ENCODE measurements around the gene NACC2. TPM values are rescaled to one million over a fixed set of nuclear protein-coding genes. Genes with fewer than 3 reads are reported as not detected.

NACC2 gene
- total and polyA plus RNA-seq, 10 of the 15 experiments (the other 5 are each of a cell fraction or from before 2014, with no cell fraction given), result 0.66 to 14.7 (median 3.5) TPM

- Histone ChIP-seq H3K27me3 (replicated peaks in 1 of 2; ENCODE audit: control insufficient read depth in 2 of 2, insufficient read depth in 2 of 2, low read length in 1 of 2) (peaks cover 0 to 4% of the 10 kb centered on the region in 2 experiments; a peak in 2 of 4 replicates), H3K36me3 (ENCODE audit: control insufficient read depth in 2 of 2, insufficient read depth in 2 of 2, low read length in 1 of 2) (no peaks in the 10 kb centered on the region), H2AFZ (ENCODE audit: control insufficient read depth, low read depth, low read length) (no peak overlapping the region), H3K27ac (ENCODE audit: control insufficient read depth, insufficient read depth) (no peak overlapping the region), H3K4me1 (ENCODE audit: control insufficient read depth, insufficient read depth, low read length) (no peaks in the 10 kb centered on the region), H3K79me2 (ENCODE audit: control insufficient read depth, insufficient read depth, low read length) (no peaks in the 10 kb centered on the region), H4K20me1 (ENCODE audit: control insufficient read depth, insufficient read depth) (no peaks in the 10 kb centered on the region), H3K9ac (ENCODE audit: control insufficient read depth, insufficient read depth, low read length) (no peak overlapping the region), H3K9me3 (replicated peaks; ENCODE audit: control insufficient read depth, insufficient read depth, low read length) (no peaks in the 10 kb centered on the region), H3K4me2 (ENCODE audit: control insufficient read depth, insufficient read depth) (no peak overlapping the region), H3K4me3 (no peak overlapping the region)
- in situ Hi-C loops (cut with MboI), result no loop called here
- 21% methylated on average over 18 of the region's 18 CpGs for WGBS (ENCODE audit: insufficient coverage, insufficient replicate concordance, low lambda C conversion rate, missing lambda C conversion rate)
- ChIA-PET SMC1A (ENCODE audit: uncharacterized antibody, unreplicated experiment) (no interaction called here), RAD21 (ENCODE audit: unreplicated experiment) (no interaction called here), CTCF (no interaction called here), POLR2A (no interaction called here)
- intact Hi-C loops (cut with micrococcal nuclease; ENCODE audit: unreplicated experiment), result no loop called here
- no TSS peak for BruUV-seq (replicated peaks)
- DNase-seq (ENCODE audit: low read depth, low spot score), result no peak
- FAIRE-seq, result no peak
- no peak for TF ChIP-seq PKNOX1 (IDR thresholded peaks at IDR 0.05)
- no peak for TF ChIP-seq FOS (IDR thresholded peaks at IDR 0.05; ENCODE audit: borderline replicate concordance, extremely low read depth, insufficient read length)
- TF ChIP-seq KAT2A (conservative IDR thresholded peaks at IDR 0.05; ENCODE audit: control insufficient read depth, low read depth, low read length), result no peak
- no peak for TF ChIP-seq TCF12 (IDR thresholded peaks at IDR 0.05; ENCODE audit: low read depth, low read length)
- TF ChIP-seq EED (IDR thresholded peaks at IDR 0.05; ENCODE audit: low read depth), result no peak
- TF ChIP-seq, protein P1, sequence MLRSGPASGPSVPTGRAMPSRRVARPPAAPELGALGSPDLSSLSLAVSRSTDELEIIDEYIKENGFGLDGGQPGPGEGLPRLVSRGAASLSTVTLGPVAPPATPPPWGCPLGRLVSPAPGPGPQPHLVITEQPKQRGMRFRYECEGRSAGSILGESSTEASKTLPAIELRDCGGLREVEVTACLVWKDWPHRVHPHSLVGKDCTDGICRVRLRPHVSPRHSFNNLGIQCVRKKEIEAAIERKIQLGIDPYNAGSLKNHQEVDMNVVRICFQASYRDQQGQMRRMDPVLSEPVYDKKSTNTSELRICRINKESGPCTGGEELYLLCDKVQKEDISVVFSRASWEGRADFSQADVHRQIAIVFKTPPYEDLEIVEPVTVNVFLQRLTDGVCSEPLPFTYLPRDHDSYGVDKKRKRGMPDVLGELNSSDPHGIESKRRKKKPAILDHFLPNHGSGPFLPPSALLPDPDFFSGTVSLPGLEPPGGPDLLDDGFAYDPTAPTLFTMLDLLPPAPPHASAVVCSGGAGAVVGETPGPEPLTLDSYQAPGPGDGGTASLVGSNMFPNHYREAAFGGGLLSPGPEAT (IDR thresholded peaks at IDR 0.05; ENCODE audit: low read depth), result no peak
- no peak for TF ChIP-seq PAX8 (IDR thresholded peaks at IDR 0.05)
- TF ChIP-seq RB1 (IDR thresholded peaks at IDR 0.05; ENCODE audit: borderline replicate concordance), result no peak
- TF ChIP-seq, protein P2, sequence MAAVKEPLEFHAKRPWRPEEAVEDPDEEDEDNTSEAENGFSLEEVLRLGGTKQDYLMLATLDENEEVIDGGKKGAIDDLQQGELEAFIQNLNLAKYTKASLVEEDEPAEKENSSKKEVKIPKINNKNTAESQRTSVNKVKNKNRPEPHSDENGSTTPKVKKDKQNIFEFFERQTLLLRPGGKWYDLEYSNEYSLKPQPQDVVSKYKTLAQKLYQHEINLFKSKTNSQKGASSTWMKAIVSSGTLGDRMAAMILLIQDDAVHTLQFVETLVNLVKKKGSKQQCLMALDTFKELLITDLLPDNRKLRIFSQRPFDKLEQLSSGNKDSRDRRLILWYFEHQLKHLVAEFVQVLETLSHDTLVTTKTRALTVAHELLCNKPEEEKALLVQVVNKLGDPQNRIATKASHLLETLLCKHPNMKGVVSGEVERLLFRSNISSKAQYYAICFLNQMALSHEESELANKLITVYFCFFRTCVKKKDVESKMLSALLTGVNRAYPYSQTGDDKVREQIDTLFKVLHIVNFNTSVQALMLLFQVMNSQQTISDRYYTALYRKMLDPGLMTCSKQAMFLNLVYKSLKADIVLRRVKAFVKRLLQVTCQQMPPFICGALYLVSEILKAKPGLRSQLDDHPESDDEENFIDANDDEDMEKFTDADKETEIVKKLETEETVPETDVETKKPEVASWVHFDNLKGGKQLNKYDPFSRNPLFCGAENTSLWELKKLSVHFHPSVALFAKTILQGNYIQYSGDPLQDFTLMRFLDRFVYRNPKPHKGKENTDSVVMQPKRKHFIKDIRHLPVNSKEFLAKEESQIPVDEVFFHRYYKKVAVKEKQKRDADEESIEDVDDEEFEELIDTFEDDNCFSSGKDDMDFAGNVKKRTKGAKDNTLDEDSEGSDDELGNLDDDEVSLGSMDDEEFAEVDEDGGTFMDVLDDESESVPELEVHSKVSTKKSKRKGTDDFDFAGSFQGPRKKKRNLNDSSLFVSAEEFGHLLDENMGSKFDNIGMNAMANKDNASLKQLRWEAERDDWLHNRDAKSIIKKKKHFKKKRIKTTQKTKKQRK (IDR thresholded peaks at IDR 0.05; ENCODE audit: low read depth, low read length), result no peak
- no peak for TF ChIP-seq WRNIP1 (IDR thresholded peaks at IDR 0.05; ENCODE audit: borderline replicate concordance, low read depth, low read length)
- no peak for TF ChIP-seq POU2F2 (IDR thresholded peaks at IDR 0.05; ENCODE audit: borderline replicate concordance, low read depth, low read length)
- no peak for TF ChIP-seq JUNB (IDR thresholded peaks at IDR 0.05)
- TF ChIP-seq ATF2 (IDR thresholded peaks at IDR 0.05; ENCODE audit: low read length), result no peak
- no peak for TF ChIP-seq BHLHE40 (IDR thresholded peaks at IDR 0.05; ENCODE audit: borderline replicate concordance in 1 of 2, low read depth in 2 of 2, low read length in 1 of 2)
- ATAC-seq, result no peak
Measured at GRCh38 chr9:136133959-136134484, 38.9 kb upstream of the NACC2 start.

Measured in GM12878 (cell line).